HL-60 (cell line): ENCODE measurements around the gene ARPC1B.
A peak's percentile ranks its signal among the peaks of the same experiment; 100 is the strongest.

ENCODE experiments used
- DNase-seq, 2 experiments: peaks; one replicate each; pipeline ENCODE4 v3.0.0-alpha.2; 2010 to 2020; ENCODE audit warnings: low read depth in 1 of 2, low spot score in 1 of 2
- H3K27ac ChIP-seq: fragments of 250-450 bp; sonication (Bioruptor Pico); replicated peaks from 2 replicates; pipeline ENCODE4 v1.5.1; 2020; ENCODE audit warnings: mild to moderate bottlenecking, moderate library complexity
- H3K27me3 ChIP-seq: fragments of 250-450 bp; sonication (Bioruptor Pico); 2 replicates; pipeline ENCODE4 v1.5.1; 2021; ENCODE audit warnings: mild to moderate bottlenecking, moderate library complexity; ENCODE audit not compliant: insufficient read depth, poor library complexity, severe bottlenecking
- H3K4me3 ChIP-seq: replicated peaks from 2 replicates; pipeline ENCODE4 v1.5.1; 2011; ENCODE audit warnings: mild to moderate bottlenecking, control low read depth, low read length; ENCODE audit not compliant: insufficient read depth
- GABPA ChIP-seq: IDR thresholded peaks from 2 replicates; pipeline ENCODE4 v1.6.1; 2012; ENCODE audit warnings: low read depth
- POLR2AphosphoS5 ChIP-seq: IDR thresholded peaks from 2 replicates; pipeline ENCODE4 v1.6.1; 2012; ENCODE audit warnings: low read depth
- SPI1 ChIP-seq: IDR thresholded peaks from 2 replicates; pipeline ENCODE4 v1.6.1; 2012; ENCODE audit warnings: low read depth, mild to moderate bottlenecking, borderline replicate concordance
- TF ChIP-seq, protein P1 (sequence below): IDR thresholded peaks from 2 replicates; pipeline ENCODE4 v1.6.1; 2012; ENCODE audit warnings: low read depth; ENCODE audit not compliant: insufficient replicate concordance
- TF ChIP-seq, protein P2 (sequence below): IDR thresholded peaks from one replicate; pipeline ENCODE4 v1.5.1; 2011; ENCODE audit warnings: low read length, control low read depth, inconsistent platforms; ENCODE audit not compliant: insufficient read depth

The ARPC1B gene

DNA sequence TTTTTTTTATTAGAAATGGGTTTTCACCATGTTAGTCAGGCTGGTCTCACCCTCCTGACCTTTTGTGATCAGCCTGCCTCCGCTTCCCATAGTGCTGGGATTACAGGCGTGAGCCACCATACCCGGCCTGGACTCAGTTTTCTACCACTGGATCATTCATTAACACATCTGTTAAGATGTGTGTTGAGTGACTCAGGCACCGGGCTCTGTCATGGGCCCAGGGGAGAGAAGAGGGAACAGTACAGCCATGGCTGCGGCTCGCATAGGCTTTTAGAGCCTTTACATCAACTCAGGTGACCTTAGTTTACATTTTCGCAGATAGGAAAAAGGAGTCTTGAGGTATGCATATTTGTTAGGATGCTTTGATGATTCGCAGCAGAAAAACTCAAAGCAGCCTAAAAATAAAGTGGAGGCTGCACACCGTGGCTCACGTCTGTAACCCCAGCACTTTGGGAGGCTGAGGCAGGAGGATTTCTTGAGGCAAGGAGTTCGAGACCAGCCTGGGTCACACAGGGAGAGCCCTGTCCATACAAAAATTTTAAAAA, 3.1 kb upstream of the ARPC1B start:
- no peaks in the 10 kb centered on the region for H3K27me3 ChIP-seq
- TF ChIP-seq, protein P1, sequence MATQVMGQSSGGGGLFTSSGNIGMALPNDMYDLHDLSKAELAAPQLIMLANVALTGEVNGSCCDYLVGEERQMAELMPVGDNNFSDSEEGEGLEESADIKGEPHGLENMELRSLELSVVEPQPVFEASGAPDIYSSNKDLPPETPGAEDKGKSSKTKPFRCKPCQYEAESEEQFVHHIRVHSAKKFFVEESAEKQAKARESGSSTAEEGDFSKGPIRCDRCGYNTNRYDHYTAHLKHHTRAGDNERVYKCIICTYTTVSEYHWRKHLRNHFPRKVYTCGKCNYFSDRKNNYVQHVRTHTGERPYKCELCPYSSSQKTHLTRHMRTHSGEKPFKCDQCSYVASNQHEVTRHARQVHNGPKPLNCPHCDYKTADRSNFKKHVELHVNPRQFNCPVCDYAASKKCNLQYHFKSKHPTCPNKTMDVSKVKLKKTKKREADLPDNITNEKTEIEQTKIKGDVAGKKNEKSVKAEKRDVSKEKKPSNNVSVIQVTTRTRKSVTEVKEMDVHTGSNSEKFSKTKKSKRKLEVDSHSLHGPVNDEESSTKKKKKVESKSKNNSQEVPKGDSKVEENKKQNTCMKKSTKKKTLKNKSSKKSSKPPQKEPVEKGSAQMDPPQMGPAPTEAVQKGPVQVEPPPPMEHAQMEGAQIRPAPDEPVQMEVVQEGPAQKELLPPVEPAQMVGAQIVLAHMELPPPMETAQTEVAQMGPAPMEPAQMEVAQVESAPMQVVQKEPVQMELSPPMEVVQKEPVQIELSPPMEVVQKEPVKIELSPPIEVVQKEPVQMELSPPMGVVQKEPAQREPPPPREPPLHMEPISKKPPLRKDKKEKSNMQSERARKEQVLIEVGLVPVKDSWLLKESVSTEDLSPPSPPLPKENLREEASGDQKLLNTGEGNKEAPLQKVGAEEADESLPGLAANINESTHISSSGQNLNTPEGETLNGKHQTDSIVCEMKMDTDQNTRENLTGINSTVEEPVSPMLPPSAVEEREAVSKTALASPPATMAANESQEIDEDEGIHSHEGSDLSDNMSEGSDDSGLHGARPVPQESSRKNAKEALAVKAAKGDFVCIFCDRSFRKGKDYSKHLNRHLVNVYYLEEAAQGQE, result no peak
- TF ChIP-seq, protein P2, sequence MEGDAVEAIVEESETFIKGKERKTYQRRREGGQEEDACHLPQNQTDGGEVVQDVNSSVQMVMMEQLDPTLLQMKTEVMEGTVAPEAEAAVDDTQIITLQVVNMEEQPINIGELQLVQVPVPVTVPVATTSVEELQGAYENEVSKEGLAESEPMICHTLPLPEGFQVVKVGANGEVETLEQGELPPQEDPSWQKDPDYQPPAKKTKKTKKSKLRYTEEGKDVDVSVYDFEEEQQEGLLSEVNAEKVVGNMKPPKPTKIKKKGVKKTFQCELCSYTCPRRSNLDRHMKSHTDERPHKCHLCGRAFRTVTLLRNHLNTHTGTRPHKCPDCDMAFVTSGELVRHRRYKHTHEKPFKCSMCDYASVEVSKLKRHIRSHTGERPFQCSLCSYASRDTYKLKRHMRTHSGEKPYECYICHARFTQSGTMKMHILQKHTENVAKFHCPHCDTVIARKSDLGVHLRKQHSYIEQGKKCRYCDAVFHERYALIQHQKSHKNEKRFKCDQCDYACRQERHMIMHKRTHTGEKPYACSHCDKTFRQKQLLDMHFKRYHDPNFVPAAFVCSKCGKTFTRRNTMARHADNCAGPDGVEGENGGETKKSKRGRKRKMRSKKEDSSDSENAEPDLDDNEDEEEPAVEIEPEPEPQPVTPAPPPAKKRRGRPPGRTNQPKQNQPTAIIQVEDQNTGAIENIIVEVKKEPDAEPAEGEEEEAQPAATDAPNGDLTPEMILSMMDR, result no peak
- TF ChIP-seq GABPA (no peak), POLR2AphosphoS5 (no peak), SPI1 (no peak)
- no peak overlapping the region for H3K4me3 ChIP-seq
- no peak overlapping the region for H3K27ac ChIP-seq
- no peak for DNase-seq

DNA sequence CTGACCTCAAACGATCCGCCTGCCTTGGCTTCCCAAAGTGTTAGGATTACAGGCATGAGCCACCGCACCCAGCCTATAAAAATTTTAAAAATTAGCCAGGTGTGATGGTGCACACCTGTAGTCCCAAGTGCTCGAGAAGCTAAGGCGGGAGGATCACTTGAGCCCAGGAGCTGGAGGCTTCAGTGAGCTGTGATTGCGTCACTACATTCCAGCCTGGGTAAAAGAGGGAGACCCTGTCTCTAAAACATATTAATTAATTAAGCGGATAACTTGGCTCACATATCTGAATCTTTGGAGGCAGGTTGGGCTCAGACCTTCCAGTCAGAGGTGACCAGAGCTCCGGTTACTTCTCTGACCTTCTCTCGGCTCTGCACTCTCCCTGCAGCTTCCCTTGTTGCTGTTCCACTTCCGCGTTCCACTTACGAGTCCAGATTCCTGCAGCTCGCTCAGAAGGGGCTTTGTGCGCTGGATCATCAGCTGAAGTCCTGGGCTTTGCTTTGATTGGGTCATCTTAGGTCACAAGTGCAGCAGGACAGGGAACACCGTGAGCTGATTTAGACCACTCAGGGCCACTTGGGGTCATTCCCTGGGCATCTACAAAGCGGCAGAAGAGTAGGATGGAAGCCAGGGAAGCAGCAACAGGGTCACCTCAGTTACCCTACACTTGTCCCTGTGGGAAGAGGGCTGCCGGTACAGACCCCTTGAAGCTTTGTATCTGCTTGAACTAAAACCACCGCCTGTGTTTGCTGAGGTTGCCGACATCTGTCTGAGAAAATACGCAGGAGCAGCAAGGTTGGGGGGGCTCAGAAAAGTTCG, 2.0 kb upstream of the ARPC1B start:
- Histone ChIP-seq H3K27me3 (no peaks in the 10 kb centered on the region), H3K27ac (no peak overlapping the region), H3K4me3 (no peak overlapping the region)
- DNase-seq, result no peak
- TF ChIP-seq, protein P2, result no peak
- TF ChIP-seq GABPA (no peak), SPI1 (no peak), POLR2AphosphoS5 (no peak)
- TF ChIP-seq, protein P1, result no peak

DNA sequence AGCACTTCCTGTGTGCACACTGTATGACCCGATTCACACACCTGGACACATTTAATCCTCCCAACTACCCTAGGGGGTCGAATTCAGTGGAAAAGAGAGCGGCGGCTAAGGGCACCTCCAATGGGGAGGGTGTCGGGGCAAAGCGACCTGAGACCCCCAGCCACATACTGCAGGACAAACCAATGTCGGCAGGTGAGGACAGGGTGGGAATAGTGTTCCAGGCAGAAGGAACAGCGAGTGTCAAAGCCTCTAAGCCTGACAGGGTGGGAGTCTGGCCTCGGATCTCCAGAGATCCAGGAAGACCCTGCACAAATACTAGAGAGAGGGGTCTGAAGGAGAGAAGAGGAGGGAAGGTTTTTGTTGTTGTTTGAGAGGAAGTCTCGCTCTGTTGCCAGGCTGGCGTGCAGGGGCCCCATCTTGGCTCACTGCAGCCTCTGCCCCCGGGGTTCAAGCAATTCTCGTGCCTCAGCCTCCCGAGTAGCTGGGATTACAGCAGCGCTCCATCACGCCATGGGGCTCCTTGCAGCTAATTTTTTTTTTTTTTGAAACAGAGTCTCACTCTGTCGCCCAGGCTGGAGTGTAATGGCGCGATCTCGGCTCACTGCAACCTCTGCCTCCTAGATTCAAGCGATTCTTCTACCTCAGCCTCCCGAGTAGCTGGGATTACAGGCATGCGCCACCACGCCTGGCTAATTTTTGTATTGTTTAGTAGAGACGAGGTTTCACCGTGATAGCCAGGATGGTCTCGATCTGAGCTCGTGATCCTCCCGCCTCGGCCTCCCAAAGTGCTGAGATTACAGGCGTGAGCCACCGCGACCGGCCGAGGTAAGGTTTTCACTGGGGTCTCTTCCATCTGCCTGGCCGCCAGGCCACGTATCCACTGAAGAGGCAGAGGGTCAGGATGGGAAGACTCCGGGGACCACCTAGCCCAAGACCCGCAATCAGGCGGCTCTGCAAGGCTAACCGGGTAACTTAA, 1.2 kb upstream of the ARPC1B start:
- H3K27me3 ChIP-seq, result no peaks in the 10 kb centered on the region
- peak overlapping the region; percentile 83 for H3K4me3 ChIP-seq
- no peak for DNase-seq
- no peak for TF ChIP-seq GABPA
- TF ChIP-seq, protein P1, result no peak
- no peak for TF ChIP-seq POLR2AphosphoS5
- no peak for TF ChIP-seq SPI1
- TF ChIP-seq, protein P2, result no peak
- H3K27ac ChIP-seq, result no peak overlapping the region
